CD4-positive, alpha-beta T cell treated with Interleukin-10 for 1 hour (primary cell): ENCODE measurements around the gene CTXN2.

ENCODE experiments used
- DNase-seq: peaks from one replicate; pipeline ENCODE4 v3.0.0-alpha.2; 2020

CTXN2 gene

DNA sequence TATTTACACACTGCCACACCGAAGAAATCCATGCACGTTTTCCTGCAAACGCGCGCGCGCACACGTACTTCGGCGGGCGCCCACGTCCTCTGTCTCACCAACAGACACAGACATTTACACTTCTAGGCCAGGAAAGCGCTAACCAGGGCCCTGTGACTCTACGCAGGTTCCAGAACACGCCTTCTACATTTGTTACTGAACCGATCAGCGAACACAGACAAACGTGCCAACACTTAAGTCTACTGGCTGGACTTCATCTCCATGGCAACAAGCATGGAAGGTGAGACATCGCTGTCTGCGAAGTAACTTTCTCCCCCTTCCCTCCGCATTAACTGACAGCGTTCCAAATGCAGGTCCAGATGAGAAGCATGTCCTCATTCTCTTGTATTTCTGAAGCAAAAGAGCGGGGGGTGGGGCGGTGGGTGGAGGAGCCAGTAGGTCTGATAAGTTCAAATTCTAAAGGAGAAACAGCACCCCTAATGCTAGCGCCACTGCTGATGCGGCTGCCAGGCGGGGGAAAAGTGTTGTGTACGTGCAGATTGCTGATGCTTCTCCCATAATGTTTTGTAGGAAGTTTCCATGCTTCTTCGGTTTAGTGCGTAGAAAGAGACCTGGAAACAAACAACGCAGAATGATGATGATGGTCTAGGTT, at the start of gene CTXN2:
CTXN2 (plus strand) TSS at position 92 of the 652 bp plus-strand sequence. CDS start 9,636 bp downstream, outside the sequence.
- no peak for DNase-seq

DNA sequence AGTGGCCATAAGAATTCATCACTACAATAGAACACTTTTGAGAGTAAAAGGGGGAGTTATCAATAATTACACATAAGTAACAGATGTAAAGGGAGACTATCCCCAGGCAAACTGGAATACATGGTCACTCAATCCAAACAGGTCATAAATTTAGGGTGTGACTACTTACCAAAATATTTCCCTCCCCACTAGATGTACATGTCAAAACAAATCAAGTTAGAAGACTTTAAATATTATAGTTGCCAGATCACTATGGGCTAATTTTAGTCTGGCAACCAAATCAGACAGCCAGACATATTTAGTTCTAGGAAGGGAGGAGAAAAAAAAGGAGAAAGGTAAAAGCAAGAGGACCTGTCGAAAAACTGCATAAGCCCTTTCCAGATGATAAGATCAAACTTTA, 47.6 kb upstream of the CTXN2 start:
- DNase-seq, result no peak

DNA sequence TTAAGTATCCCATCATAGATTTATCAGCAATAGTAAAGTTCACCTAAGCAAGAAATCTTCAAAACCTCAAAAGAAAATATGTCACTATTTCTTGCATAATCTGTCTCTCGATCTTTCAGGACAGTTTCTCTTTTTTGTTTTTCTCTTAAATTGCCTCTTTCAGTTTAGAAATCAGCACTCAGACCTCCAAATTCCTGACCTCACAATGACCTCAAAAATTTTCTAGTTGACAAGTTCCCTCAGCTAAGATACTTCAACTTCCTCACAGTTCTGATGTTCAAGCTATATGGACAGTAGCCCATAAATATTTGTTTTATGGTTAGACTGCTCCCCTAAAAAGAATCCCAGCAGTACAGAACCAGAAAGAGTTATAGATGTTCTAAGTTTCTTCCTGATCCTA, 46.6 kb upstream of the CTXN2 start:
- DNase-seq, result no peak

DNA sequence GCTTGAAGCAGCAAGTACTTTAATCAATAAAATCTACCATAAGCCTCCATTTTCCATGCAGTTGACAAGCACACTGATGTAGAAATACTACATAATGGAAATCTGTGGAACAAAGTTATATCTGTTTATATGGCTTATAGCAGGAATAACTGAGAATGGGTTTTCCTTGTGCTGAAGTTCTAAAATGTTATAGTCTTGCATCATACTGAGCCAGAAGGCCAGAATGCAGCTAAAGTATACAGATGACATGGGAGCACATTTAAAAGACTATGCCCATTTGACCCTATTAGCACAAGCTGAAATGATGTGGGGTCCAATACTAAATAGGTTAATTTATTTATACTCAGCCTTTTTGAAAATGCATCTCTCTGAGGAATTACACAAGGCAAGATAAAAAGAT, 45.5 kb upstream of the CTXN2 start:
- DNase-seq, result no peak

DNA sequence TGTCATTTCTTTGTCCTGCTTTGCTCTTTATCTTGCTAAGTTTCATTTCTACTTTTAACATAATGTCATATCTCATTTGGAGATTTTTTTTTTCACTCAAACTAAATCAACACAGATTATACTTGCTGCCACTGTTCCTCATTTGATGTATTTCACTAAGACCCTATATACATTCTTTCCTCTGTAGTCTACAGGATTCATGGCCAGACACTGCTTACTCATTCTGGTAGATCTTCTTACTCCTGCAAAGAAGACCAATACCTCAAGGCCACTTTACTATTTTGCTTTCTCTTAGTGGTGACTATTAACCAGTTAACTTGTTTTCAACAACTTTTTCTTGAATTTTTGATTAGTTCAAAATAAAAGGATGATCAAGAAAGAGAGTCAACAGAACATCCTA, 44.1 kb upstream of the CTXN2 start:
- no peak for DNase-seq

DNA sequence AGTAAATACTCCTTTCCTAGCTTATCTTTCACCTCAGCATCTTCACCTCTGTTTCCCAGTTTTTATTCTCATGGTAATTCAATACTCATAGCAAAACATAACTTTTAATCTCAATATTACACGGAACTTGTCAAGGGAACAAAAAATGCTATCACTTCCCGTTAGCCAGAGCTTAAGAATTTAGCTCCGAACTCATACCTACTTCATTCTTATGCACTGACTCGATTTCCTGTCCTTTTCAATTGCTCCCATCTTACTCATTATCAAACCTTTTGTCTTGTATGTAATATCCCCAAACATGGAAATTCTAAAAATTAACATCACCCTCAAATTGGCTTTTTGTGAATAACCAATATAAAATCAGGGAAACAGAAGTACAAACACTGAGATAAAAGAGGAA, 41.6 kb upstream of the CTXN2 start:
- no peak for DNase-seq

DNA sequence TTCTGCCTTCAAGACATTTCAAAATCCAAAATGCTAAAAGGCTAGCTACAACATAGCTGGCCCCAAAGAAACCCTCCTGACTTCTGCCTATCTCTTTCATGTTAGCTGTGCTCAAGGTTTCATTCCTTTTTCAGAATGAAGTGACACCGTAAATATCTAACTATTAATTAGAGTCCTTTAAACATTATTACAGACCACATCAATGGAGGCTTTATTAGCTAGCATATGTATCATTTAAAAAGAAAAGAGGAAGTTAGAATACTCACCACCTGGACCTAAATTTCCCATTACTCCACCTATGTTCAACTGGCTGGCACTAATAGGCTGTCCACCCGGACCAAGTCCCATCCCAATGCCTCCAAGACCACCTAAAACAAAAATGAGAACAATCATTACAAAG, 37.9 kb upstream of the CTXN2 start:
- DNase-seq, result no peak

DNA sequence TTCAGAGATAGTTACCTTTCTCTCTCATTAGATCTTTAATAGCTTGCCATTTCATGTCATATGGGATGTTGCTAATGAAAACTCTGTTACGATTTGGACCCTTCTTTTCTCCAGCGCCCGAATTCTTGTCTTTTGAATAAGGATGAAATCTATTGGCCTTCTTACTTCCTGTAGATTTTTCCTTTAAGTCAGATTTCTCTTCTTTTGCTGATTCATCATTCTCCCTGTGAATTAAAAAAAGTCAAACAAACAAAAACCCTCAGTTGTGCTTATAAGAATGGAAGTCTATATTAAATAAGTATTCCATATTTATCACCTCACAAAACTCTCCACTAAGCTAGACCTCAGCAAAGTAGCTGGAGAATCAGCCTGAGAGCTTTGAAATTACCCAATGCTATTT, 22.8 kb upstream of the CTXN2 start:
- no peak for DNase-seq

DNA sequence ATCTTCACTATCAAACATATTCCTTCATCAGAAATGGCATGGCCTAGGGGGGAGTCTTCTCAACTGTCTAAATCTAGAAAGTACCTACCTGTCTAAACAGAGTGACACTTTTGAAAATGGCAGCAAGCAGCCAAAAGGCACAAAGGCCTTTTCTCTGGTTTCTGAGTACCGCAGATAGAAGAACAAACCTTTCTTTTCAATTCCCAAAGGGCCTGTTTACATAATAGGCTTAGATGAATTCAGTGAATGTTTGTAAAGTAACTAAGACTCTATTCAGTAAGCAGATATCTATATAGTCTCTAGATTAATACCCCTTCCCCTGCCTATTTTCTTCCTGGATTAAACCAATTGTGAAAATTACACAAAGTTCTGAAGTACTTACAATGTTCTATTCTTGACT, 20.5 kb upstream of the CTXN2 start:
- no peak for DNase-seq

DNA sequence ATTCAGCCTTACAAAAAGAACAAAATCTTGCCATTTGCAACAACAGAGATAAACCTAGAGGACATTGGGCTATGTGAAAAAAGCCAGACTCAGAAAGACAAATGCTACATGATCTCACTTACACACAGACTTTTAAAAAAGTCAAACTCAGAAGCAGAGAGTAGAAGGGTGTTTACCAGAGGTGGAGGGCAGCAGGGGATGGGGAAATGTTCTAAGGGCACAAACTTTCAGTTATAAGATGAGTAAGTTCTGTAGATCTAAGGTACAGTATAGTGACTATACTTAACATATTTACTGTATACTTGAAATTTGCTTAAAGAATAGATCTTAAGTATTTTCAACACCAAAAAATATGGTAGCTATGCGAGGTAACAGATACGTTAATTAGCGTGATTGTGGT, 16.3 kb upstream of the CTXN2 start:
- no peak for DNase-seq

DNA sequence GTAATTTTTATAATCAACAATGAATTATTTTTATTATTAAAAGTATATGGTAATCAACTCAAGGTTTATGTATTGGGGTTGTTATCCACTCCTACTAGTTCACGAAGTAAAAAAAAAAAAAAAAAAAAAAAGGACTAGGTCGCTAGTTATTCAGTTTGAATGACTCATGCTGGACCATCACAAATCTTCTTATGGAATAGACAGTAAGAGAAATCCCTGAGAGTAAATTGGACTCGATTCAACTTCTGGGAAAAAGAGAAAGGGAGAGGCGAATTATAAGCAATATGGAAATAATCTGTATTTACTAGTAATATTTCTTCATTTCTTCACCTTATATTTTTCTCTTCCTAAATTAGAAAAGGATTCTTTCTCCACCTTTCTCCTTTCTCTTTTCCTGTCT, 15.4 kb upstream of the CTXN2 start:
- no peak for DNase-seq

DNA sequence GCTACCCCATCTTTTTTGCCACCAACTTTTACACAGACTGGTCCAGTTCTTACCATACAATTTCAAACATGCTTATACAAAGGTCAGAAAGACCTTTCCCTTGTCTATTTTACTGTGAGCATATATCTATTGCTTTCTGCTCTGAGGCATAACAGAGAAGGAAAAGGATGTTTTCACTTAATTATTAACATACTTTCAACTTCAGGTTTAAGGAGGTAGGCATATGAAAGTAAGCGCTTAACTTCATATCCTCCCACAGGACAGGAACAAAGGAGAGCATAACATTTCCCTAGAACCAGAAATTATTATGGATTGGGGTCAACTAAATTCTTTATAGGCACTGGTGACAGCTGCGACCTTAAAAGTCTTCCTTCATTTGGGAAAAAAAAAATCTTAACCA, 14.5 kb upstream of the CTXN2 start:
- DNase-seq, result no peak

DNA sequence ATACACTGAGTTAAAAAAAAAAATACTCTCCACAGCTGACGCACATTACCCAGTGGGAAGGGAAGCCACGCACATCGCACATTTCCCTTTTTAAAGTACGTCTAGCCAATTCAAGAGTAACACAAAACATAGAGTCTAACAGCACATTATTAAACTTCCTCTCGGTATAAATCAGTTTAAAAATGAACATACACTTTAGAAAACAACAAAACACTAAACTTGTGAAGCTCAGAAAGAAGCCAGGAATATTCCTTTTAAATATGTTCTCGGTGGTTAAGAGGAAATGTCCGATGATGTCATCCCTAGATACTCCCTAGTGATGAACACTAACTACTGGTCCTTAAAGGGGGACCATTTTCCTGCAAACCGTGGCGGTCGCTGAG, 14.1 kb upstream of the CTXN2 start:
- peak; percentile 50 for DNase-seq

DNA sequence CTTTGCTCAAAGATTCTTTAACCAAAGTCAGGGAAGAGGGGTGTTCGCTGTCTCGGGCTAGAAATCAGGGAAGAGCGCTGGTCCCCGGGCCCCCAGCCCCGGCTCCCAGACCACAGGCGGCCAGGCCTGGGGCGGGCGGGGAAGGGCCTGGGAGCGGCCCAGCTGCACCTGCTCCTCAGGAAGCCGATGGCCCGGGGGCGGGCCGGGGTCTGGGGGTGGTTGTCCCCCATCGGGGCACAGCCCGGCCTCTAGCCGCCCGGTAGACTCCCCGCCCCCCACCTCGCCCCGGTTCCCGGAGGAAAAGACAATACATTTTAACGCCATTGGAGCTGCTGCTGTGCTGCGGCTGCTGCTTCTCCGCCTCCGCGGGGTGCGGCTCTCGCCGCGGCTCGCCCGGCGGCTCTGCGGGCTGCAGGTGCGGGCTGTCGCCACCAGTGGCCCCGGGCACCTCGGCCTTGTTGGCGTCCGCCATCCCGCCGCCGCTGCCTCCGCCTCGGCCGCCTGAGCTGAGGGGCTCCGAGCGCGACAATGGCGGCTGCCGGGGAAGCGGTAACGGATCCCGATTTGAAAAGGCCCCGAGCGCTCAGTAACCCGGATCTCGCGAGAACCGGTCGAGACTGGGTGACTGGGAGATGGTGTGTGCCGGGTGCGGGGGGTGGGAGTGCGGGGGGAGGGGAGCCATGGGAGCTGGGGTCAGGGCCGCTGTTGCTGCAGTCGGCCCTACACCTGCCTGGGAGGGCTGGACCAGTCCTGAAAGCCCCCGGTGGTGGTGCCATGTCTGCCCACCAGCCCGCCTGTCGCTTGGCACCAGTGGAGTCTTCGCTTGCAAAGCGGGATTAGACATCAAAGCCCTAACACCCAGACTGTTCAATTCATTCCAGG, 13.5 kb upstream of the CTXN2 start, which contains the start of gene MYEF2:
MYEF2 (minus strand) TSS at position 530 of the 882 bp plus-strand sequence; CDS start at position 472, 58 bp downstream.
- peak; percentile 77 for DNase-seq

DNA sequence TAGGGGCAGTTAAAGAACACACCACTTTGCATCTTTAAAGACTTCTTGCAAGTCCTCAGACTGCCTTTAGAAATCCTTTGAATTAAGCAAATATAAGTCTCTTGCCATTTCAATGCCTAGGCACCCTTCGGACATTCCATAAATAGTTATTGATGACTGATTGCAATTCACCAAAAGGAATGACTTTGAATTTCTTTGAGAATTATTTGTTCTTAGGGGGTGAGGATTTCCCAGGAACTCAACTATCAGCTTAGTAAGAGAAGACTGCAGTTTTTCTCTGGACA, 12.9 kb upstream of the CTXN2 start:
- DNase-seq, result no peak

DNA sequence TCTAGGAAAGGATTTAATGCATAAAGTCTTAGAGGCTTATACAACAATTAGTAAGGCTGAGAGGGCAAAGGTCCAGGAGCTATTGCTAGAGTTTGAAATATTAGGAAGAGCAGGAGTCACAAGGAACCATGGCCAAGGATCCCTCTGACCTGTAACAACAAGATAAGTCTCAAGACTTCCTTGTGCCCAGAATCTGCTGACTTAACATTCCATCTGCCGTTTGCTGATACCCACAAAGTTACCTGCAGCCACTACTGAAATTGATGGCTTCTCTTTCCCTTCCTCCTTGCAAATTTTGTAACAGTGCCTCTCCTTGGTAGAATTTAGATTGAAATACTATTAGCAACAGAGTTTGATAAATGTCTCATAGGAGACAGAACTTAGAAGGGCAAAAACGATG, 8.7 kb upstream of the CTXN2 start:
- no peak for DNase-seq

DNA sequence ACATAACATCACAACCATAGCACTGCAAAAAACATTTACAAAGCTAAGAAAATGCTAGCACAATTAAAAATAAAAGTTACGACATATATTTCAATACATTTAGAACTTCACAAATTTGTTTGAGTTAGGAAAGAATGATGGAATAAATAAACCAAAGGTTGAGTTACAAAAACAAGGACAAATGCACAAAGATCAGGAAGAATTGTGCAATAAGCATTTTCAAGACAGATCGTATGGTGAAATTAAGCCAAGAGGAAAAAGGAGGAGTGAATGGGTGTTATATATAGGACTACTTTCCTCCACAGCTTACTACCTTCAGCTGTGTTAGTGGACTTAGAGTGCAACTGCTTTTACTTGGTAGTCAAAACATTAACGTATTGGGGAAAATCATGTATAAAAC, 5.9 kb upstream of the CTXN2 start:
- no peak for DNase-seq

DNA sequence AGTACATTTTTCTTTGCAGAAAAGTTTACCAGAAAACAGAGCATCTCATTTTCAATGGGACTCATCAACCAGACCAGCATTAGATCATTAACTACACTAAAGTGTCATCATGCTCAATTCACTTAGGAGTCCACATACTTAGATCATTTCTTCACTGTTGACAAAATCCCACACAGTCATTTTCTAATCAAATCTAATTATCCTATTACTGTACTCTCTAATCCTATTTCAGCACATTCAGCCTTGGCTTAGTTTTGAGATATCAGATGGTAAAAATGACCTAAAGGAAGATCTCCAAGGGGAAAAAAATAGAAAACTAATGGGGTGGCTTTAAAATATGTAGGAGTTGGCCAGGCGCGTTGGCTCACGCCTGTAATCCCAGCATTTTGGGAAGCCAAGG, 5.2 kb upstream of the CTXN2 start:
- no peak for DNase-seq

DNA sequence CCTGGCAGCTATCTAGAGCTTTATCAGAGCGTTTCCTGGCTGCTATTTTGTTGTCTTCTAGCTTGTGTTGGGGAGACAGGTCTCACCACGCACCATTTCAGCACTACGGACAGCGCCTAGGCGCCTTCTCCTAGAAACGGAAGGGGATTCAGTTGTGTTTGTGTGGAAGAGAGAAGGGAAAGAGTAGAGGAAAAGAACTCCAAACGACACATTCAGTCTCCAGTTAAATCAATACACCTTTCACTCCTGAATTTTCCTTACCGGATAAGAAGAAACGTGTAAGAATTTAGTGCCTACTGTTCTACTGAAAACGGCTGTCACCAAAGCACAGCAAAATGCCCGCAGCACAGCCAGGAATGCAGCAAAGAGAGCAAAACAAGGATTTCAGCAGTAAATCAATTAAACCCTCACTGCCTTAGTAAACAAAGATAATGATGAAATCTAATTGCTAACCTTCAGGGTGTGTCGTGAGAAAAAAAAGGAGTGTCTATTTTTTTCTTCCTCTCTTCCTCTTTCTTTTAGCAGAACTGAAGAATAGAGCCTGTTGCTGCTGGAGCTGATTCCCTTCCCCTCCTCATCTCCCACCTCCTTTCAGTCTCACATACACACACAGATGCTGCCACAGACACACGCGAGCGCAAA, 412 bp upstream of the CTXN2 start:
- peak; percentile 21 for DNase-seq

DNA sequence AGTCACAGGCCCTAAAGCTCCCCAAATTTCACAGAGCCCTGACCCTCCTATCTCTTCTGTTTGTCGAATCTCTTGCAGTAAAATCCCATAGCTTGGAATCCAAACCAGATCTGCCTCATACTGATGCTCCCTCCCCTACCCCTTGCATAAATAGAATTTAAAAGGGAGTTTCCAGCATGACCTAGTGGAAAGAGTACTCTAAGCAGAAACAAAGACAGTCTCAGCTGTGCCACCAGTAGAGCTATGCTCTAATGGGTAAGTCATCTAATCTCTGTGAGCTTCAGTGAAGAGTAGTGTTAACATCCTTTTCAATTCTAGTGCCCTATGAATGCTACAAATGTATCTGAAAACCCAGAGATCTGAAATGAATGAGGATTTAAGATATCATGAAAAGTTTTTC, 10.6 kb downstream of the CTXN2 start:
- DNase-seq, result no peak

DNA sequence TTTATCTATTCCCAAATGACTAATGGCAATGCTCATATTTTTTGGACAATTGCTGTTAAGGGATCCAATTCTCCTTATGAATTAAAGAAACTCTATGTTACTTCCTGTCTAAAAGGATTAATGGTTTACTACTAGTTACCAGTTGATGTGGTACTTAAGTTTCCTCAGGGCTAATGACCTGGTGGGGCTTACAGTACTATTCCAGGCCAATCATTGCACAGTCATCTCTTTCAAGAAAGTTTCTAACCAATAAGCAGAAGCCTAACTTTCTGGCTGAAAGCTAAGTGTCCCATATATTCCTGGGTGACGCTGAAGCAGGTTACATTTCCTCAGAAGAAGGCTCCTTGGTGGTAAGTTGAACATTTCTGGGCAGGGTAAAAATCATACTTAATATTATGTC, 14.5 kb downstream of the CTXN2 start, which contains the start of gene SLC12A1:
SLC12A1 (plus strand) TSS at position 322 of the 400 bp plus-strand sequence. CDS start 1,418 bp downstream, outside the sequence.
- DNase-seq, result no peak

DNA sequence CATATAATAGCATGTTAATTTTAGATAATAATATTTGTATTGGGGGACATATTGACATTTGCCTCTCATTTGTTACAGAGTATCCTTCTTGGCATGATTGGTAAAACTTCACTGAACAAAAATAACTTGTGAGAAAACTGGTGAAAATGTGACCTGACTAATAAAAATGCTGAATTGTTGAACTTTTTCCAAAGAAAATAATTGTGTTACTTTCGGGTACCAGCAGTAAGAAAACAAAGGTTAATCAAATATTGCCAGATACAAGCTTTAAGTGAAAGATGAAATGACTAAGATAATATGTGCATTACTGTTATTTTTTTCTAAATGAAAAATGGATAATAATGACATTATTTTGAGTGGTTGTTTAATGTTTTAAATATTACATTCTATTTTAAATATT, 29.8 kb downstream of the CTXN2 start:
- no peak for DNase-seq

DNA sequence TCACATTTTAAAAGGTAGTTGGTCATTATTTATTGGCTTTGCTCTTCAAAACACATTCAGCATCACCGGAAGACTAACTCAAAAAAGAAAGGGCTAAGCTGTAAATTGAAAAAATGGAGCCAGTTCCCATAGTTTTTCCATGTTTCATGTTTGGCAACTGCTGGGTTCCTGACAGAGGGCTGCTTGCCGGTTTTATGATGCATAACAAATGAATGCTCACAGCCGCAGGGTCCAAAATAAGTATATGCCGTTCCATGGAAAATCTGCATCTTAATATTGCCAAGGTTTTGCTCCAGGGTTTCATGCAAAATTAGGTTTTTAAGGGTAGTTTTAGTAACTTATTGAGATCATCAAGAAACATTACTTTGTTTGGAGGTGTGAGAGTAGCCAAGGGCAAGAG, 30.4 kb downstream of the CTXN2 start:
- DNase-seq, result no peak

DNA sequence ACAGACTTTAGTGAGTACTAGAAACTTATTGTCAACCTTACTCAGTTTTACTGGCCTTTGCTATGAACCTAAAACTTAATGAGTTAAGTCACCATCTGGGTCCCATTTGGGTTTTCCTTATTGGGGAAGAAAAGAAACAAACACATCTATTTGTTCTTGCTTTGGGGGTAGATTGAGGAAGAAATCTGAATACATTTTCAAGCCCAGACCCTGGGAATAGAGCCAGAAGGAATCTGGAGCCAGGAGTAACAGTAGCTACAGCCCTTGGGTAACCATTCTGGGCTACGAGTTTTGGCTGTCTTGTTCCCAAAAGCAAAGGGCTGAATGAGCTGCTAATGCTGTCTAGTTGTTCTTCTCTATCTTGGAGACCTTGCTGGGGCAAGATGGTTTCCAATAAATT, 31.2 kb downstream of the CTXN2 start:
- no peak for DNase-seq
